Measurements from ENCODE around the gene SMC1B. TPM values are rescaled to one million over a fixed set of nuclear protein-coding genes. Genes with fewer than 3 reads are reported as not detected.

The SMC1B gene
- total RNA-seq, 4 donors from 2014 or later = 0.35 TPM; not detected in 3

GRCh38 chr22:45338795-45339194, 74.6 kb downstream of the SMC1B start:
- no peak for DNase-seq
- Histone ChIP-seq H3K36me3 (no peaks in the 10 kb centered on the region), H3K4me1 (no peaks in the 10 kb centered on the region), H3K9me3 (no peaks in the 10 kb centered on the region), H3K4me3 (no peak overlapping the region), H3K27ac (no peak overlapping the region), H3K27me3 (no peaks in the 10 kb centered on the region)
- intact Hi-C loops (cut with DNase I; ENCODE audit: low total_unique reads) = no loop called here
- no peak for TF ChIP-seq CTCF (IDR thresholded peaks at IDR 0.05)
- no peak for TF ChIP-seq POLR2A (IDR thresholded peaks at IDR 0.05)

- Histone ChIP-seq H3K4me1 (no peaks in the 10 kb centered on the region), H3K36me3 (no peaks in the 10 kb centered on the region)
- intact Hi-C loops (cut with DNase I; ENCODE audit: low total_unique reads) = no loop called here
Measured at GRCh38 chr22:45337536-45337935, 75.9 kb downstream of the SMC1B start.

GRCh38 chr22:45336971-45337431, 76.4 kb downstream of the SMC1B start:
- H3K36me3 ChIP-seq = no peaks in the 10 kb centered on the region
- DNase-seq = peak in 1 of 2 donors; percentile 43

More at GRCh38 chr22:45337536-45337935, 75.9 kb downstream of the SMC1B start:
- H3K27me3 ChIP-seq = no peaks in the 10 kb centered on the region
- peak overlapping the region in 1 of 2 donors; percentile 21 for H3K27ac ChIP-seq
- H3K9me3 ChIP-seq = no peaks in the 10 kb centered on the region
- no peak for DNase-seq
- no peak overlapping the region for H3K4me3 ChIP-seq
- no peak for TF ChIP-seq POLR2A (IDR thresholded peaks at IDR 0.05)
- TF ChIP-seq CTCF (IDR thresholded peaks at IDR 0.05) = no peak

GRCh38 chr22:45335854-45336522, 77.4 kb downstream of the SMC1B start:
- no peaks in the 10 kb centered on the region for H3K27me3 ChIP-seq
- no peaks in the 10 kb centered on the region for H3K4me1 ChIP-seq
- peak overlapping the region in 1 of 2 donors; percentile 52 for H3K27ac ChIP-seq
- intact Hi-C loops (cut with DNase I; ENCODE audit: low total_unique reads) = no loop called here
- no peak for DNase-seq
- TF ChIP-seq CTCF (IDR thresholded peaks at IDR 0.05) = no peak
- no peak for TF ChIP-seq POLR2A (IDR thresholded peaks at IDR 0.05)
- no peaks in the 10 kb centered on the region for H3K9me3 ChIP-seq
- no peak overlapping the region for H3K4me3 ChIP-seq
- no peaks in the 10 kb centered on the region for H3K36me3 ChIP-seq

More at GRCh38 chr22:45336971-45337431, 76.4 kb downstream of the SMC1B start:
- Histone ChIP-seq H3K9me3 (no peaks in the 10 kb centered on the region), H3K4me3 (no peak overlapping the region), H3K4me1 (no peaks in the 10 kb centered on the region), H3K27ac (peak overlapping the region in 1 of 2 donors; percentile 52), H3K27me3 (no peaks in the 10 kb centered on the region)
- intact Hi-C loops (cut with DNase I; ENCODE audit: low total_unique reads) = no loop called here
- TF ChIP-seq CTCF (IDR thresholded peaks at IDR 0.05) (no peak), POLR2A (IDR thresholded peaks at IDR 0.05) (no peak)

GRCh38 chr22:45335021-45335818, 78.2 kb downstream of the SMC1B start:
- H3K4me3 ChIP-seq = no peak overlapping the region
- no peak for DNase-seq
- H3K27ac ChIP-seq = no peak overlapping the region
- intact Hi-C loops (cut with DNase I; ENCODE audit: low total_unique reads) = no loop called here
- no peak for TF ChIP-seq CTCF (IDR thresholded peaks at IDR 0.05)
- TF ChIP-seq POLR2A (IDR thresholded peaks at IDR 0.05) = no peak
- H3K27me3 ChIP-seq = no peaks in the 10 kb centered on the region
- H3K4me1 ChIP-seq = no peaks in the 10 kb centered on the region
- H3K36me3 ChIP-seq = no peaks in the 10 kb centered on the region
- H3K9me3 ChIP-seq = no peaks in the 10 kb centered on the region

Measured in uterus (tissue), 4 donors.